Measurements from ENCODE around the gene TTC22.

Gene TTC22

DNA sequence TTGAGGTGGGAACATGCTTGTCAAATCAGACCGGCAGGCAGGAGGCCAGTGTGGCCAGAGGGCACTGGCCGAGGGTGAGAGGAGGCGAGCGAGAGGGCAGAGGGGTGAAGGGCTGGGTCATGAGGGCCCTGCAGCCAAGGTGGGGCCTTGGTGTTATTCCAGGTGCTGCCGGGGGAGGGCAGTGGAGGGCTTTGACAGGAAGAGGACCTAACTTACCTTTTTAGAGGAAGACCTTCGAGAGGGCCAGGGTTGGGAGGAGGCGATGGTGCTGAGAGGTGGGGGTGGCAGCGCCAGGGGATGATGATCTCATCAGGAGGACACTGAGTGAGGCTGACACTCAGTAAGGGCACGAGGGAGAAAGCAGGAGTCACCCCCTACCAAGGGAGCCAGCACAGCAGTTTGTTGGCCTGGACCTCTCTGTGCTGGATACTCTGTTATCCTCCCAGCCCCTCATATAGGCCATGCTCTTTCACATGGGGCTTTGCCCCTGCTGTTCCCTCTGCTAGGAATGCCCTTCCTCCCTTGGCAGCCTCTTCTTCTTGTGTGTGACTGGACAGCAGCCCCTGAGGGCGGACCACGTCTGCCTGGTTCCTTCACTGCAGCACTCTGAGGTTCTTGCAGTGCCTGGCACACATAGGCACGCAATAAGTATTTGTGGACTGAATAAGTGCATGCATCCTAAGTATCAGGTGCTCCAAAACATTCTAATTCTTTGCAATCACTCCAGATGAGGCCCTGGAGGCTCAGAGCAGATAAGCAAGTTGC lies 7.5 kb upstream of the TTC22 start:
- DNase-seq (ENCODE audit: low spot score), result no peak

- DNase-seq (ENCODE audit: low spot score), result no peak
Measured at GRCh38 chr1:54807756-54808155, 6.6 kb upstream of the TTC22 start.

GRCh38 chr1:54806931-54807611 lies 5.9 kb upstream of the TTC22 start:
- peak; percentile 65 for DNase-seq (ENCODE audit: low spot score)

- no peak for DNase-seq (ENCODE audit: low spot score)
Measured at GRCh38 chr1:54805981-54806381, 4.9 kb upstream of the TTC22 start.

- no peak for DNase-seq (ENCODE audit: low spot score)
Measured at GRCh38 chr1:54805466-54805865, 4.3 kb upstream of the TTC22 start.

GRCh38 chr1:54804471-54805132 lies 3.5 kb upstream of the TTC22 start:
- no peak for DNase-seq (ENCODE audit: low spot score)

DNA sequence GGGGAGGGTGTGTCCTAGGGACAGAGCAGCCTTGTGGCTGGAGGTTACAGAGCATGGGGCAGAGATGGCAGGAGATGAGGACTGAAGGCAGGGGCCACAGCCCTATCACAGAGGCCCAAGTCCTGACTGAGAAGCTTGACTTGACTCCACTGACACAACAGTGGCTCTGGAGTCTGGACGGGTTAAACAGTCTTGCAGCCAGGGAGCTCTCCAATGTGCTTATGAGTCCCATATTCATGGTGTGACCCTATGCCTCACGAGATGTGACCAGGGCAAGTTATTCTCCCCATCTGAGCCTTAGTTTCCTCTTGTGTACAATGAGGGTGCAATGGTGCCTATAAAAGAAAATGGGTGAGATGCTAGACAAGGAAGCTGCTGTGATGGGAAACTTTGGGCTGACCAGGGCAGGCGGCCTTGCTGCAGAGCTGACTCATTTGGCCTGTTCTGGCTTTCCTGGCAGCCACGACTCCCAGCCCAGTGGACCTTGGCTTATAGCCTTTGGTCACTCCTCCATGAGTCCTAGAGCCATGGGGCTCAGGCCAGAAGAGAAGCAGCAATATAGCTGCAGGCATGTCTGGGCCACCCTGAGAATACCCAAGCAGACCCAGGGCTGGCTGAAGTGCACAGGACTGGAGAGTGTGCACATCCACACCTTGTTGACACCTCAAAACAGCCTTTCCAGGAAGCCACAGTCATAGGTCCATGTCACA lies 2.8 kb upstream of the TTC22 start:
- no peak for DNase-seq (ENCODE audit: low spot score)

- no peak for DNase-seq (ENCODE audit: low spot score)
Measured at GRCh38 chr1:54800041-54800898, 853 bp downstream of the TTC22 start.

GRCh38 chr1:54798769-54799641 lies 2.1 kb downstream of the TTC22 start:
- DNase-seq (ENCODE audit: low spot score), result peak; percentile 18

GRCh38 chr1:54798206-54798605 lies 2.9 kb downstream of the TTC22 start:
- no peak for DNase-seq (ENCODE audit: low spot score)

- DNase-seq (ENCODE audit: low spot score), result no peak
Measured at GRCh38 chr1:54796902-54797301, 4.2 kb downstream of the TTC22 start.

- DNase-seq (ENCODE audit: low spot score), result no peak
Measured at GRCh38 chr1:54795841-54796468, 5.2 kb downstream of the TTC22 start.

DNA sequence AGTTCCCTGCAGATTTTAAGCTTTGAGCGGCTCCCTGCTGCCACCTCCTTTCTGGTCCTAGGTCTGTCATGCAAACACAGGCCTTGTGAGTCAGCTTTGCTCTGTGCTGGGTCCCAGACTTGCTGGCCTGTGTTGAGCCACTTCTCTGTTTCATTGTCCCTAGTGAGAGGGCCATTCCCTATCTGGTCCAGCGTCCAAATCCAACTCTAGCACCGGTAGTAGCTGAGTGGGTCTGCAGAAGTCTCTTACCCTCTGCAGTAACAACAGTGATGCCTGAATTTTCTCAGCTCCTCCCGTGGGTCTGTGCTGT lies 5.8 kb downstream of the TTC22 start:
- DNase-seq (ENCODE audit: low spot score), result no peak

DNA sequence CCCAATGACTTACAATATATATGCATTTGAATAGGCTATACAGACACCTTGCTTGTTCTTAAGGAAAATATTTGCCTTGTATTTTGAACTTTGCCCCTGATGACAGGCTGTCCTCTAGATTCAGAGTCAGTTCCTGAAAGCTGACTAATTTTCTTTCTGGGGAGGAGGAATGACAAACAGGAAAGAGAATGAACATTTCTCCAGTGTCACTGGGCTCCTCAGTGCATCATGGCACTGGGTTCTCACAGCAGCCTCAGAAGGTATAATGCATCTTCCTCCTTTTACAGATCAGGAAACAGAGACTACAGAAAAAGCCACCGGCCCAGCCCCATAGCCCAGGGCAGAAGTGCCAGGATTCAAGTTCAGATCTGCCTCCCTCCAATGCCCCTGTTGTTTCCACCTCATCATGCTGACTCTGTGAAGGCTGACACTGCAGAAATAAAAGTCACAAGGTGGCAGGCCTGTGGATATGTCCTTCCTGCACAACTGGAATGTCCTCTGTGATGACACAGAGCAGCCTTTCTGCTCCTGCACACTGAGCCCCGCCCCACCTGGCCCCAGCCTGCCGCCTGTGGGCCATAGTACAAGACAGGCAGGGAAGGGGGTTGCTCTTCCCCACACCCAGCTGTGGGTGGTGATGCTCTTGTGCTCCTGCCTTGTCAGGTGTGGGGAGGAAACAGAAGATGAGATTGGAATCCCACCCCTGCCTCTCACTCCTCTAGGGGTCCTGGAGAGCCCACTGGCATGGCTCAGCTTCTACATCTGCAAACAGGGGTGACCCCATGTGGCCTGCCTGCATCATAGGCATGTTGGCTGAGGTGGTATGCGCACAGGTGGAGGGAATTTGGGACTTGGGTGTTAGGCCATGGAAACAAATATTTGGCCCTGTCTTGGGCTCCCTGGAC lies 6.4 kb downstream of the TTC22 start:
- no peak for DNase-seq (ENCODE audit: low spot score)

DNA sequence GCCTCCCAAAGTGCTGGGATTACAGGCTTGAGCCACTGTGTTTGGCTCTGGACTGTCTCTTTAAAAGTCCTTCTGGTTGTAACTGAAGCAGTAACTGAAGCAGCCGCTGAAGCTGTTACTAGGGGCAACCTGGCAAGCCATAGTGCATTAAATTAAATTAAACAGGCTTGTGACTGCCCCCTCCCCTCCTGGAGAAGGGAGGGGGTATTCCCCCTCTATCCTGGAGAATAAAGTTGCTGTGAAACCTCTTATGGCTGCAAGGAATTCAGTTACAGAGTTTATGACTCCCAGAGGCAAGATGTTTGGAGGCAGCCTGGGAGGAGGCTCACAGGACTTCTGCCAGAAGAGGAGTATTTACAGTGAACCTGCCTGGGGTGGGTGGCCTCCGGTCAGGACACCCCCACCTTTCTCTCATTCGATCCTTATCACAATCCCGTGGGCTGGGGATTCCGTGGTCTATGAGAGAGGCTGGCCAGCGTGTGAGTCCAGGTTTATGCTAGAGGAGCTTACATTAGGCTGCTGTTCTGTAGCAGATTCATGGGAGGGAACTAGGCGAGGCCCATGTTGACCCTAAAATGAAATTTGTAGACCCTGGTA lies 8.3 kb downstream of the TTC22 start:
- DNase-seq (ENCODE audit: low spot score), result no peak

GRCh38 chr1:54791880-54792522 lies 9.1 kb downstream of the TTC22 start:
- peak; percentile 27 for DNase-seq (ENCODE audit: low spot score)

DNA sequence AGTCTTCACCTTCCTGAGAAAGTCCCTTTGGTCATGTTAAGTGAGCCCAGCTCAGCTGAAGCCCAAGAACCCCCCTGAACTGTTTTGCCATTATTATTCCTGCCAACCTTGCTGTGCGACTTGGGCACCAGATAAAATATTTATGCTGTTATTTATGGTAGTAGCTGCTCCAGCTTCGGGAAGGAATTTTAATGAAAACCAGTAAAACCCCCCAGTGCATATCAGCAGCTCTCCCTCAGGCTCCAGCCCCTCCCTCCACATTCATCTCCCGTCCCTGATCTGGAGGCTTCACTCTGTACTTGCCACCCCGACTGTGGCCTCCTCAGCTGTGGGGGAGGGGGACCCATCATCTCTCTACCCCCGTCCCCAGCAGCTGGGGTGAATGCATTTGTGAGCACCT lies 12.7 kb downstream of the TTC22 start:
- DNase-seq (ENCODE audit: low spot score), result no peak

- no peak for DNase-seq (ENCODE audit: low spot score)
Measured at GRCh38 chr1:54787604-54788003, 13.5 kb downstream of the TTC22 start.

Measured in CD4-positive, alpha-beta T cell treated with Interleukin-15 for 4 hours (primary cell).